LNCAP (cell line): Measurements from ENCODE around the gene PER3.

Experiments
- CTCF ChIP-seq: fragments of 450-650 bp; IDR thresholded peaks from 2 replicates; pipeline ENCODE4 v1.5.1; 2017; ENCODE audit warnings: mild to moderate bottlenecking

The PER3 gene

DNA sequence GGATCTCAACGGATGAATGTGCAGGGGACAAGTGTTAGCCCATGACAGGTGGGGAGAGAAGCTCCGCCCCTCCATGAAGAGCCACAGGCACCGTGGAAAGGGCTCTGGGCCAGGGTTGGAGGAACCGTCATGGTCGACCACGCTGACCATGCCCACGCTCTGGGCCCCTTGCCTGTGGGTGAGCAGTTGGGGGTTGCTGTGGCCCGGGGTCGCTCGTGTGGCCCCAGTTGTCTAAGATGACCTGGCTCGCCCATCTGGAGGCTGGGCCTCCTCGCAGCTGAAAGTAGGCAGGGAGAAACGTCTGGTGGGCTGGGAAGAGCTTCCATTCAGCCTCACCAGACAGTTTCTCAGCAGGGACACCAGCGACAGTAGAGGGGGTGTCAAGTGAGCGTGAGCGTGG lies 81.9 kb downstream of the PER3 start:
- no peak for TF ChIP-seq CTCF

GRCh38 chr1:7868070-7868780 lies 84.1 kb downstream of the PER3 start:
- no peak for TF ChIP-seq CTCF

DNA sequence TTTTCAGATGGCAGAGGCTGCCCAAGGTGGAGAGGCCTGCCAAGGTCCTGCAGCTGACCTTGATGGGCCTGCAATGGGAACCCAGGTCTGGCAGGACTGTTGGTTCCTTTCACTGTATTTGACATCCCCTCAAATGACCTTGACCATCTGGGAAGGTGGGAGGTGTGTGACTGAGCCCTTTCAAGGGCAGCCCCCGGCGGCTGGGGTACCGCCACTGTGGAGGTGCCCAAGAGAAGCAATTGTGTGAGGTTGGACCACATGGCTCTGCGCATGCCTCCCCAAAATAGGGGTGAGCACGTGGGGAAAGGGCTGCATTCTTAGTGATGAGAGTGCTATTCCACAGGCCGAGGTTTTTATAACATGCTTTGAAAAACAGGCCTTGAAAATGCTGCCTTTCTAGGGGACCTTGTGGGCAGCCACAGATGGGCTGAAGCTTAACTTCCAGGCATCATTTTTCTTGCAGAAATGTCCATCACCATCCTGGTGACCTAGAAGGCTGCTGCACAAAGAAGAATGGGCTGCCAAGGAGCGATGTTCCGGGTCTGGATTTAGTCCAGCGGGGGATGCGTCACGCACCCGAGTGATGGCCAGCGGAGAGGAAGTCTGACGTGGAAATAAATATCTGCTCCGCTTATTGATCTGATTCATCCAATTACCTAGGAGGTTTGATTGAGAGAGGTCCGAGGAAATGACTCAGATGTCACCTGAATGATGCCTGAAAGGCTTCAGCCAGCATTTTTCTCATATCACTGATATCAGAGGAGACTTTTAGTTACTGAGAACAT lies 85.2 kb downstream of the PER3 start:
- TF ChIP-seq CTCF = no peak

DNA sequence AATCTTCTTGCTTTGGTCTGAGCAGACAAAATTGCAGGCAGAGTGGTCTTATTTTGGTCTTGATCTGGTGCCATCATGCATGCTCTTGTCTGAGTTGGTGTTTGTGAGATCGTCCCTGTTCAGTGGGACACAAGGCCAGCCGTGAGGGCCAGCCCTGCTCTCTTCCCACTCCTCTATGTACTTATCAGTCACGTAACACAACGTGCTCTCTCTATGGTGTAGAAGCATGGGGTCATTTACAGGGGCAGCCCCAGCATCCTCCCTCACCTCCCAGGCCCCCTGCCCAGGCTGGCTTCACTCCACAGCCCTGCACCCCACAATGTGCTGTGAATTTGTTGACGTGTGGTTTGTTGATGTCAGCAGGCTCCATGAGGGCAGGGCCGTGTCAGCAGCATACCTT lies 87.0 kb downstream of the PER3 start:
- TF ChIP-seq CTCF = no peak

DNA sequence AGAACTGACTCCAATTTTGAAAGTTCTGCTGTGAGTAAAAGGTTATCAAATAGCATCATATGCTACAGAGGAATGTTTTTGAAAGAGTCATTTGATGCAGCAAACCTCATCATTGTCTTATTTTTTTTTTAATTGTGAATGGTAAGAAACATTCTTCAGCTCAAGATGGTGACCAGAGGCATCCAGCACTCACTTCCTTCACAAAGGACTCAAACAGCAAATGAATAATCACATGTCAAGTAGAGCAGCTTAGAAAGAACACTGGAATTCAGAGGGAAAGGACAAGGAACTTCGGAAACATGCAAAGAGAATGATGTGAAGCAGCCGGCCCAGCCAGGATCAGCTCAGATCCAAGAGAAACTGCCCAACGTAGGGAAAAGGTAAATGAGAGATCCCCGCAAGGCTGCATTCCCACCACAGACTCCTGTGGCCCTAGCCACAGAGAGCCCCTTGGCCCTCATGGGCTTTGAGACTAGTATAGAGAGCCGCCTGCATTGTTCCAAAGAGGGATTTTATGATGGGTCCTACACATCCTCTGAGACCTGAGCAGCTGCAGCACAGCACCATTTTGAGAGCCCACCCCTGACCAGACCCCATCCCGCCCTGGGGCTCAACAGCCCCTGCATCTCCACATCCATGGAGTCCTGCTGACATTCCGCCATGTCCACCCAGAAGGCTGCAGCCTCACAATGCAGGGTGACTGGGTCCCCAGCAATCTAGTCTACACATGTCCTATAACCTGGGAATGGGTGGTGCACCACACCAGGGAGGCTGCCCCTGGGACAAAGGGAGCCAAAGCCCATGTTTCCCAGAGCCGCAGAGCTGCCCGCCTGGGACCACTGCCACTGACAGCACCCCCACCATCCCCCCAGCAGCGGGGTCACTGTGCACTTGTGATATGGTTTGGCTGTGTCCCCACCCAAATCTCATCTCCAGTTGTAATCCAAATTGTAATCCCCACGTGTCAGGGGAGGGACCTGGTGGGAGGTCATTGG lies 90.0 kb downstream of the PER3 start:
- no peak for TF ChIP-seq CTCF

DNA sequence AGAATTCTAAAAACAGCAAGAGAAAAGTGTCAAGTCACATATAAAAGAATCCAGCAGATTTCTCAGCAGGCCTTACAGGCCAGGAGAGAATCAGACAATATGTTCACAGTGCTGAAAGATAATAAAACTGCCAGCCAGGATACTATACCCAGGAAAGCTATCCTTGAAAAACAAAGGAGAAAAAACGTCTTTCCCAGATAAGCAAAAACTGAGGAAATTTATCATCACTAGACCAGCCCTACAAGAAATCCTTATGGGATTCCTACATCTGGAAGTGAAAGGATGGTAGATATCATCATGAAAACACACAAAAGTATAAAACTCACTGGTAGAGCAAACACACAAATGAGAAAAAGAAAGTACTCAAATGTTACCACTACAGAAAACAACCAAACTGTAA lies 93.9 kb downstream of the PER3 start:
- TF ChIP-seq CTCF = no peak

GRCh38 chr1:7879228-7879627 lies 95.1 kb downstream of the PER3 start:
- TF ChIP-seq CTCF = no peak
